Measurements from ENCODE around the gene TRPT1. TPM values are rescaled to one million over a fixed set of nuclear protein-coding genes. Genes with fewer than 3 reads are reported as not detected.
A peak's percentile ranks its signal among the peaks of the same experiment; 100 is the strongest.

The TRPT1 gene
- total RNA-seq, 2 experiments from 2014 or later, result 11.3 to 11.5 TPM

GRCh38 chr11:64211181-64211872 lies 14.7 kb downstream of the TRPT1 start:
- no peak for ATAC-seq (ENCODE audit: poor library complexity)
- ChIA-PET POLR2A (interaction anchor here (1.3 to 1.6 kb wide), 2 partner anchors 12 to 30 kb away, joined by 5 read pairs; partner anchors contain the start of gene FKBP2), CTCF (interaction anchor here (1.0 kb wide), 1 partner anchor 89 kb away, joined by 3 read pairs; no protein-coding TSS in a partner anchor)
- no peaks in the 10 kb centered on the region for H3K27me3 ChIP-seq (ENCODE audit: control insufficient read depth in 1 of 2, insufficient read depth in 2 of 2, low read length in 2 of 2)
- H3K36me3 ChIP-seq (ENCODE audit: insufficient read depth, low read length), result peaks cover 60% of the 10 kb centered on the region
- no peak overlapping the region for H3K4me3 ChIP-seq (ENCODE audit: low read length)
- Mint-ChIP-seq H3K27me3 (no peaks in the 10 kb centered on the region), H3K4me3 (no peak overlapping the region), H3K27ac (no peak overlapping the region), H3K36me3 (ENCODE audit: low read depth) (peaks cover 81% of the 10 kb centered on the region), H3K4me1 (ENCODE audit: low read depth) (peaks cover 28% of the 10 kb centered on the region), H3K9me3 (no peaks in the 10 kb centered on the region)
- peaks cover 37% of the 10 kb centered on the region for H3K4me1 ChIP-seq (ENCODE audit: insufficient read depth, low read length)
- H3K9me3 ChIP-seq (ENCODE audit: control insufficient read depth in 1 of 2, insufficient read depth in 1 of 2, low read length in 2 of 2), result no peaks in the 10 kb centered on the region
- TF ChIP-seq CTCF (IDR thresholded peaks at IDR 0.05), result no peak
- no peak overlapping the region for H3K27ac ChIP-seq (ENCODE audit: low read depth in 1 of 2, low read length in 2 of 2)
- intact Hi-C loops (cut with DNase I, micrococcal nuclease), result no loop called here
- DNase-seq, result no peak

- DNase-seq (no peak), ATAC-seq (ENCODE audit: poor library complexity) (no peak)
- CTCF ChIA-PET, result no interaction called here
- intact Hi-C loops (cut with DNase I, micrococcal nuclease), result no loop called here
- no peaks in the 10 kb centered on the region for H3K27me3 Mint-ChIP-seq
- H3K36me3 Mint-ChIP-seq (ENCODE audit: low read depth), result peaks cover 77% of the 10 kb centered on the region
- H3K27ac Mint-ChIP-seq, result no peak overlapping the region
- peaks cover 36% of the 10 kb centered on the region for H3K4me1 Mint-ChIP-seq (ENCODE audit: low read depth)
- peaks cover 57% of the 10 kb centered on the region for H3K36me3 ChIP-seq (ENCODE audit: insufficient read depth, low read length)
- H3K4me1 ChIP-seq (ENCODE audit: insufficient read depth, low read length), result peaks cover 46% of the 10 kb centered on the region
- H3K9me3 ChIP-seq (ENCODE audit: control insufficient read depth in 1 of 2, insufficient read depth in 1 of 2, low read length in 2 of 2), result no peaks in the 10 kb centered on the region
- H3K4me3 ChIP-seq (ENCODE audit: low read length), result no peak overlapping the region
- TF ChIP-seq CTCF (IDR thresholded peaks at IDR 0.05), result no peak
- no peak overlapping the region for H3K27ac ChIP-seq (ENCODE audit: low read depth in 1 of 2, low read length in 2 of 2)
- no peaks in the 10 kb centered on the region for H3K9me3 Mint-ChIP-seq
- H3K27me3 ChIP-seq (ENCODE audit: control insufficient read depth in 1 of 2, insufficient read depth in 2 of 2, low read length in 2 of 2), result no peaks in the 10 kb centered on the region
- POLR2A ChIA-PET, result interaction anchor here (1.5 to 7.1 kb wide), 3 partner anchors 15 to 31 kb away, joined by 4 to 116 read pairs (median 5); partner anchors contain the start of genes FKBP2, NUDT22, STIP1 and TRPT1
- H3K4me3 Mint-ChIP-seq, result no peak overlapping the region
Measured at GRCh38 chr11:64210301-64211020, 15.5 kb downstream of the TRPT1 start.

GRCh38 chr11:64209563-64209843 lies 16.5 kb downstream of the TRPT1 start:
- H3K27ac Mint-ChIP-seq, result peak overlapping the region; percentile 93
- no peak overlapping the region for H3K27ac ChIP-seq (ENCODE audit: low read depth in 1 of 2, low read length in 2 of 2)
- peaks cover 38% of the 10 kb centered on the region for H3K4me1 Mint-ChIP-seq (ENCODE audit: low read depth)
- ChIA-PET POLR2A (interaction anchor here (0.7 to 7.1 kb wide), 6 partner anchors 15 to 60 kb away, joined by 3 to 116 read pairs (median 18); partner anchors contain the start of genes DNAJC4, FKBP2, NUDT22 and STIP1), CTCF (no interaction called here)
- no peaks in the 10 kb centered on the region for H3K27me3 ChIP-seq (ENCODE audit: control insufficient read depth in 1 of 2, insufficient read depth in 2 of 2, low read length in 2 of 2)
- DNase-seq, result no peak
- no peaks in the 10 kb centered on the region for H3K9me3 Mint-ChIP-seq
- peaks cover 71% of the 10 kb centered on the region for H3K36me3 Mint-ChIP-seq (ENCODE audit: low read depth)
- H3K9me3 ChIP-seq (ENCODE audit: control insufficient read depth in 1 of 2, insufficient read depth in 1 of 2, low read length in 2 of 2), result no peaks in the 10 kb centered on the region
- ATAC-seq (ENCODE audit: poor library complexity), result no peak
- H3K36me3 ChIP-seq (ENCODE audit: insufficient read depth, low read length), result peaks cover 49% of the 10 kb centered on the region
- H3K4me3 Mint-ChIP-seq, result no peak overlapping the region
- peaks cover 56% of the 10 kb centered on the region for H3K4me1 ChIP-seq (ENCODE audit: insufficient read depth, low read length)
- intact Hi-C loops (cut with DNase I, micrococcal nuclease), result loop anchor here (5.0 kb wide), 1 partner anchor 33 kb away; the partner anchor contains the start of gene FKBP2 (in 2 of the 2)
- TF ChIP-seq CTCF (IDR thresholded peaks at IDR 0.05), result no peak
- H3K27me3 Mint-ChIP-seq, result no peaks in the 10 kb centered on the region
- H3K4me3 ChIP-seq (ENCODE audit: low read length), result no peak overlapping the region
